ENCODE results near the gene OPCML. TPM values are rescaled to one million over a fixed set of nuclear protein-coding genes. Genes with fewer than 3 reads are reported as not detected.

The OPCML gene
- total RNA-seq, 1 experiment from 2014 or later: 0.13 TPM

DNA sequence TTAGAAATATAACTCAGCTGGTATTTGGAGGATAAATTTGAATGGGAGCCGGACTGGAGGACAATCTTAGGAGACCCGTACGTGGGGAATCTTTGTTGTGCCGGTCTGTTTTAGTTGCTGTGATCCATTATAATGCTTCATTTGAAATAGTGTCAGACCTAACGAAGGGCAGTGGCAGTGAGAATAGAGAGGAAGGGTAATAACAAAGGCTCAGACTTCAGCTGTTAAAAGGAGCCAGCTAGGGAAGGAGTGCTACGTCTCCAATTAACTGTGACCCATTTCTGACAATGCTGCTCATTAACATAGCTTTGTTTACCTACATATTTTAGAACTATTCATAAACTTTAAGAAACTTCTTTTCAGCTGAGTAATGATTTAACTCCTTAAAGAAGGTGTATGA lies 246.9 kb downstream of the OPCML start:
- no TSS peak for BruUV-seq (replicated peaks)
- H3K9me3 ChIP-seq (ENCODE audit: low read depth, low read length, poor library complexity, severe bottlenecking): peaks cover 14% of the 10 kb centered on the region
- H3K4me1 ChIP-seq (ENCODE audit: insufficient read depth, low read length, poor library complexity, severe bottlenecking): no peaks in the 10 kb centered on the region
- H3K27ac ChIP-seq (ENCODE audit: low read depth, low read length, poor library complexity, severe bottlenecking): no peak overlapping the region
- ChIA-PET POLR2A (ENCODE audit: low non-redundant PET) (no interaction called here), CTCF (no interaction called here)
- H3K4me3 ChIP-seq (ENCODE audit: low read depth, low read length, poor library complexity, severe bottlenecking): no peak overlapping the region
- DNase-seq (ENCODE audit: low spot score): no peak
- intact Hi-C loops (cut with micrococcal nuclease; ENCODE audit: unreplicated experiment): no loop called here
- no peaks in the 10 kb centered on the region for H3K36me3 ChIP-seq (ENCODE audit: insufficient read depth, low read length, poor library complexity, severe bottlenecking)
- H3K27me3 ChIP-seq (replicated peaks; ENCODE audit: insufficient read depth, low read depth, low read length, poor library complexity): no peaks in the 10 kb centered on the region
- TF ChIP-seq, protein P1, sequence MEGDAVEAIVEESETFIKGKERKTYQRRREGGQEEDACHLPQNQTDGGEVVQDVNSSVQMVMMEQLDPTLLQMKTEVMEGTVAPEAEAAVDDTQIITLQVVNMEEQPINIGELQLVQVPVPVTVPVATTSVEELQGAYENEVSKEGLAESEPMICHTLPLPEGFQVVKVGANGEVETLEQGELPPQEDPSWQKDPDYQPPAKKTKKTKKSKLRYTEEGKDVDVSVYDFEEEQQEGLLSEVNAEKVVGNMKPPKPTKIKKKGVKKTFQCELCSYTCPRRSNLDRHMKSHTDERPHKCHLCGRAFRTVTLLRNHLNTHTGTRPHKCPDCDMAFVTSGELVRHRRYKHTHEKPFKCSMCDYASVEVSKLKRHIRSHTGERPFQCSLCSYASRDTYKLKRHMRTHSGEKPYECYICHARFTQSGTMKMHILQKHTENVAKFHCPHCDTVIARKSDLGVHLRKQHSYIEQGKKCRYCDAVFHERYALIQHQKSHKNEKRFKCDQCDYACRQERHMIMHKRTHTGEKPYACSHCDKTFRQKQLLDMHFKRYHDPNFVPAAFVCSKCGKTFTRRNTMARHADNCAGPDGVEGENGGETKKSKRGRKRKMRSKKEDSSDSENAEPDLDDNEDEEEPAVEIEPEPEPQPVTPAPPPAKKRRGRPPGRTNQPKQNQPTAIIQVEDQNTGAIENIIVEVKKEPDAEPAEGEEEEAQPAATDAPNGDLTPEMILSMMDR (conservative IDR thresholded peaks at IDR 0.05; ENCODE audit: low read depth, low read length): no peak
- no peak for TF ChIP-seq EZH2 (IDR thresholded peaks at IDR 0.05; ENCODE audit: borderline replicate concordance, low read depth, low read length, poor library complexity, severe bottlenecking)

DNA sequence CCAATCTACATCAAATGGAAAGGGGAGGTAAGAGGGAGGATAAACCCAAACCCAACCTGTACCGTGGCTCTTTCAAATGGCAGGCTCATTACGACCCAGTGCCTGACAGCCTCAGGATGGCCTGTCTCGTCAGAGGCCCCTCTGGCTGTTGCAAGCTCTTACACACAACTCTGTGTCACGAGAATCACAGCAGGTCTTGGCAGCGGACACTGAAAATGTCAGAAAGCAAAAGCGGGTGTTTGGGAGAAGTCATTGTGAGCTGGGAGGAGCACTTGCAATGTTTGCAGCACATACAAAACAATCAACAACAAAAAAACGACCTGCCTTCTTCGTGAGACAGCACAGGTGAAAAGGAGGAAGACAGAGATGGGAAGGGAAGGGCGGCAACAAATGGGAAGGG lies 248.1 kb downstream of the OPCML start:
- intact Hi-C loops (cut with micrococcal nuclease; ENCODE audit: unreplicated experiment): no loop called here
- CTCF ChIA-PET: no interaction called here

DNA sequence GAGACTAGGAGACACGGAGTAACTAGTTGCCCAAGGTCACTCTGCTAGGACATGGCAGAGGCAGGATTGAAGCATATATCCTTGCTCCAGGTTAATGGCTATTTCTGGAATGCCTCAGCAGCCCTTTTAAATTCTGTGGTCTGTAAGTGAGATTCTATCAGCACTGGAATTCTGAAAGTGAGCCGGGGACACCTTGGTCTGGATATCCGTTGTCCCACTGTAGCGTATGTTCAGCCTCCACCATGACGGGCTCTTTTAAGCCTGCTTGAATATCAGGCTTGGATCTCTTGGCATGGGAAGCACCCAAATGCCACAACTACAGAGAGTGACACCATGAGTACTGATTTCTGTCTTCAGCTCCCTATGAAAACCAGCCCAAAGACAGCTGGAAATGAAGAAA lies 254.4 kb downstream of the OPCML start:
- H3K4me3 ChIP-seq (ENCODE audit: low read depth, low read length, poor library complexity, severe bottlenecking): no peak overlapping the region
- BruUV-seq (replicated peaks): no TSS peak
- no peak for TF ChIP-seq EZH2 (IDR thresholded peaks at IDR 0.05; ENCODE audit: borderline replicate concordance, low read depth, low read length, poor library complexity, severe bottlenecking)
- TF ChIP-seq, protein P1 (conservative IDR thresholded peaks at IDR 0.05; ENCODE audit: low read depth, low read length): no peak
- no peak for DNase-seq (ENCODE audit: low spot score)
- CTCF ChIA-PET: no interaction called here
- no peaks in the 10 kb centered on the region for H3K27me3 ChIP-seq (replicated peaks; ENCODE audit: insufficient read depth, low read depth, low read length, poor library complexity)
- peaks cover 16% of the 10 kb centered on the region for H3K9me3 ChIP-seq (ENCODE audit: low read depth, low read length, poor library complexity, severe bottlenecking)
- no peak overlapping the region for H3K27ac ChIP-seq (ENCODE audit: low read depth, low read length, poor library complexity, severe bottlenecking)
- intact Hi-C loops (cut with micrococcal nuclease; ENCODE audit: unreplicated experiment): no loop called here
- H3K36me3 ChIP-seq (ENCODE audit: insufficient read depth, low read length, poor library complexity, severe bottlenecking): no peaks in the 10 kb centered on the region
- POLR2A ChIA-PET (ENCODE audit: low non-redundant PET): no interaction called here
- no peaks in the 10 kb centered on the region for H3K4me1 ChIP-seq (ENCODE audit: insufficient read depth, low read length, poor library complexity, severe bottlenecking)

More for the DNA sequence above, 248.1 kb downstream of the OPCML start:
- Histone ChIP-seq H3K27ac (ENCODE audit: low read depth, low read length, poor library complexity, severe bottlenecking) (no peak overlapping the region), H3K36me3 (ENCODE audit: insufficient read depth, low read length, poor library complexity, severe bottlenecking) (no peaks in the 10 kb centered on the region), H3K9me3 (ENCODE audit: low read depth, low read length, poor library complexity, severe bottlenecking) (peaks cover 14% of the 10 kb centered on the region), H3K27me3 (replicated peaks; ENCODE audit: insufficient read depth, low read depth, low read length, poor library complexity) (no peaks in the 10 kb centered on the region), H3K4me3 (ENCODE audit: low read depth, low read length, poor library complexity, severe bottlenecking) (no peak overlapping the region), H3K4me1 (ENCODE audit: insufficient read depth, low read length, poor library complexity, severe bottlenecking) (no peaks in the 10 kb centered on the region)
- POLR2A ChIA-PET (ENCODE audit: low non-redundant PET): no interaction called here
- DNase-seq (ENCODE audit: low spot score): no peak
- TF ChIP-seq, protein P1 (conservative IDR thresholded peaks at IDR 0.05; ENCODE audit: low read depth, low read length): no peak
- TF ChIP-seq EZH2 (IDR thresholded peaks at IDR 0.05; ENCODE audit: borderline replicate concordance, low read depth, low read length, poor library complexity, severe bottlenecking): no peak
- BruUV-seq (replicated peaks): no TSS peak

Data from A673 (cell line).